Measurements from ENCODE around the gene ANKRD11. TPM values are rescaled to one million over a fixed set of nuclear protein-coding genes. Genes with fewer than 3 reads are reported as not detected.

ANKRD11 gene
- total and polyA plus RNA-seq, 12 donors, result 47.7 to 93.6 (median 66.2) TPM

- intact Hi-C loops (cut with DNase I), result loop anchor here in 1 of 10 donors (5.0 kb wide), 1 partner anchor 317 kb away; no protein-coding TSS in a partner anchor
- H3K4me3 ChIP-seq, result no peak overlapping the region
- 85 to 87% methylated on average over 5 of the region's 5 CpGs for WGBS, 2 donors
- H3K9me3 ChIP-seq, result no peaks in the 10 kb centered on the region
- no peak for ATAC-seq
- peaks cover 39 to 100% (median 92%) of the 10 kb centered on the region in 9 donors for H3K4me1 ChIP-seq
- no peak for DNase-seq
- TF ChIP-seq, protein P1, sequence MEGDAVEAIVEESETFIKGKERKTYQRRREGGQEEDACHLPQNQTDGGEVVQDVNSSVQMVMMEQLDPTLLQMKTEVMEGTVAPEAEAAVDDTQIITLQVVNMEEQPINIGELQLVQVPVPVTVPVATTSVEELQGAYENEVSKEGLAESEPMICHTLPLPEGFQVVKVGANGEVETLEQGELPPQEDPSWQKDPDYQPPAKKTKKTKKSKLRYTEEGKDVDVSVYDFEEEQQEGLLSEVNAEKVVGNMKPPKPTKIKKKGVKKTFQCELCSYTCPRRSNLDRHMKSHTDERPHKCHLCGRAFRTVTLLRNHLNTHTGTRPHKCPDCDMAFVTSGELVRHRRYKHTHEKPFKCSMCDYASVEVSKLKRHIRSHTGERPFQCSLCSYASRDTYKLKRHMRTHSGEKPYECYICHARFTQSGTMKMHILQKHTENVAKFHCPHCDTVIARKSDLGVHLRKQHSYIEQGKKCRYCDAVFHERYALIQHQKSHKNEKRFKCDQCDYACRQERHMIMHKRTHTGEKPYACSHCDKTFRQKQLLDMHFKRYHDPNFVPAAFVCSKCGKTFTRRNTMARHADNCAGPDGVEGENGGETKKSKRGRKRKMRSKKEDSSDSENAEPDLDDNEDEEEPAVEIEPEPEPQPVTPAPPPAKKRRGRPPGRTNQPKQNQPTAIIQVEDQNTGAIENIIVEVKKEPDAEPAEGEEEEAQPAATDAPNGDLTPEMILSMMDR (IDR thresholded peaks at IDR 0.05), result no peak
- H3K27me3 ChIP-seq, result no peaks in the 10 kb centered on the region
- H3K27ac ChIP-seq, result no peak overlapping the region
- H3K36me3 ChIP-seq, result no peaks in the 10 kb centered on the region
Measured at GRCh38 chr16:89445166-89445565, 45.2 kb downstream of the ANKRD11 start.

GRCh38 chr16:89444728-89445127 is 45.6 kb downstream of the ANKRD11 start:
- intact Hi-C loops (cut with DNase I), result loop anchor here in 1 of 10 donors (5.0 kb wide), 2 partner anchors 38 to 318 kb away; no protein-coding TSS in a partner anchor
- no peak overlapping the region for H3K4me3 ChIP-seq
- no peaks in the 10 kb centered on the region for H3K27me3 ChIP-seq
- DNase-seq (no peak), ATAC-seq (no peak)
- no peaks in the 10 kb centered on the region for H3K36me3 ChIP-seq
- H3K9me3 ChIP-seq, result no peaks in the 10 kb centered on the region
- TF ChIP-seq, protein P1 (IDR thresholded peaks at IDR 0.05), result no peak
- WGBS, 2 donors, result 52 to 55% methylated on average over 3 of the region's 3 CpGs
- no peak overlapping the region for H3K27ac ChIP-seq
- peaks cover 40 to 100% (median 92%) of the 10 kb centered on the region in 9 donors for H3K4me1 ChIP-seq

- no peak overlapping the region for H3K4me3 ChIP-seq
- no peak for ATAC-seq
- H3K4me1 ChIP-seq, result peaks cover 39 to 100% (median 90%) of the 10 kb centered on the region in 9 donors
- H3K9me3 ChIP-seq, result no peaks in the 10 kb centered on the region
- TF ChIP-seq, protein P1 (IDR thresholded peaks at IDR 0.05), result no peak
- H3K36me3 ChIP-seq, result no peaks in the 10 kb centered on the region
- intact Hi-C loops (cut with DNase I), result loop anchor here in 1 of 10 donors (5.0 kb wide), 1 partner anchor 38 kb away; no protein-coding TSS in a partner anchor
- WGBS, 2 donors, result 40 to 53% methylated on average over 8 of the region's 8 CpGs
- H3K27ac ChIP-seq, result peak overlapping the region in 2 of 10 donors; percentile 5 to 49
- DNase-seq, result no peak
- H3K27me3 ChIP-seq, result no peaks in the 10 kb centered on the region
Measured at GRCh38 chr16:89444151-89444723, 46.1 kb downstream of the ANKRD11 start.

DNA sequence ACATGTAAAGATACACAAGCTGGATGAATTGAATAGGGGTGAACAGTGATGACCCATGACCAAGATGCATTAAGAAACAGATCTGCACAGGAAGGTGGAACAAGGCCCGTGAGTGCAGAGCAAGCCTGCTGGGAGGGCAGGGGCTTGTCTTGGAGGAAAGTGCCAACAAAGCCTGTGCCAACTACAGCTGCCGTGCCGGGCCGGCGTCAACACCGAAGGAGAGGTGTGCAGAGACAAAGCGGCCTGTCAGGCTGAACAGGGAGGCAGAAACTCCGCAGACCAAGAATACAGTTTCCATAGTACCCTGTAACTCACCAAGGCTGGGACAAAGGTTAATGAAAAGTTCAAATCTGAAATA is 46.7 kb downstream of the ANKRD11 start:
- peaks cover 39 to 99% (median 86%) of the 10 kb centered on the region in 9 donors for H3K4me1 ChIP-seq
- 28 to 49% methylated on average over 8 of the region's 8 CpGs for WGBS, 2 donors

More for the DNA sequence above, 46.7 kb downstream of the ANKRD11 start:
- intact Hi-C loops (cut with DNase I), result loop anchor here in 1 of 10 donors (5.0 kb wide), 1 partner anchor 39 kb away; no protein-coding TSS in a partner anchor
- no peaks in the 10 kb centered on the region for H3K9me3 ChIP-seq
- H3K36me3 ChIP-seq, result no peaks in the 10 kb centered on the region
- ATAC-seq (peak in 7 of 8 donors; percentile 30 to 69 (median 41)), DNase-seq (peak in 1 of 2 donors; percentile 51)
- TF ChIP-seq, protein P1 (IDR thresholded peaks at IDR 0.05), result no peak
- H3K4me3 ChIP-seq, result no peak overlapping the region
- no peaks in the 10 kb centered on the region for H3K27me3 ChIP-seq
- H3K27ac ChIP-seq, result peak overlapping the region in 2 of 10 donors; percentile 5 to 49

All from heart right ventricle (tissue), 16 donors.